Cerebellar cortex (tissue), 1 donor: ENCODE results near the gene MARK2.
"Not testable (repeated sequence)": the region's sequence is repeated elsewhere in the genome, so short reads cannot be mapped to it uniquely, and the experiment has no call there.

Experiments
- DNase-seq: peaks from one replicate; pipeline ENCODE4 v3.0.0-alpha.2; 2015; ENCODE audit warnings: low spot score

The MARK2 gene

GRCh38 chr11:63838678-63839507, at the start of gene MARK2:
TSS of gene MARK2 (plus strand) at chr11:63839110. CDS start at chr11:63839507, 397 bp downstream.
- DNase-seq = peak; percentile 99

- DNase-seq = no peak
These were observed 47.3 kb upstream of the MARK2 start for GRCh38 chr11:63791495-63792167.

- no peak for DNase-seq
These were observed 45.7 kb upstream of the MARK2 start for GRCh38 chr11:63793161-63793560.

- no peak for DNase-seq
These were observed 43.8 kb upstream of the MARK2 start for GRCh38 chr11:63795066-63795465.

GRCh38 chr11:63800921-63801320, 38.0 kb upstream of the MARK2 start:
- no peak for DNase-seq

- peak; percentile 89 for DNase-seq
These were observed 36.1 kb upstream of the MARK2 start for GRCh38 chr11:63802637-63803414.

- DNase-seq = peak; percentile 28
These were observed 34.7 kb upstream of the MARK2 start for GRCh38 chr11:63804259-63804658.

- DNase-seq = no peak
These were observed 33.0 kb upstream of the MARK2 start for GRCh38 chr11:63805844-63806415.

GRCh38 chr11:63810383-63810782, 28.5 kb upstream of the MARK2 start:
- DNase-seq = not testable (repeated sequence)

- no peak for DNase-seq
These were observed 27.4 kb upstream of the MARK2 start for GRCh38 chr11:63811522-63811921.

- DNase-seq = peak; percentile 78
These were observed 25.8 kb upstream of the MARK2 start, which contains the start of gene SPINDOC for GRCh38 chr11:63813035-63813562. TSS of gene SPINDOC (plus strand) at chr11:63813456. CDS start at chr11:63813687, 231 bp downstream.

- no peak for DNase-seq
These were observed 25.1 kb upstream of the MARK2 start for GRCh38 chr11:63813563-63814382.

- DNase-seq = no peak
These were observed 24.6 kb upstream of the MARK2 start for GRCh38 chr11:63814383-63814736.

GRCh38 chr11:63816166-63816565, 22.7 kb upstream of the MARK2 start:
- DNase-seq = no peak

- no peak for DNase-seq
These were observed 22.2 kb upstream of the MARK2 start for GRCh38 chr11:63816732-63817131.

- DNase-seq = no peak
These were observed 21.0 kb upstream of the MARK2 start for GRCh38 chr11:63817758-63818498.

GRCh38 chr11:63818609-63819008, 20.3 kb upstream of the MARK2 start:
- no peak for DNase-seq

GRCh38 chr11:63821411-63821810, 17.5 kb upstream of the MARK2 start:
- DNase-seq = no peak

- no peak for DNase-seq
These were observed 12.3 kb upstream of the MARK2 start for GRCh38 chr11:63826471-63827190.
